Measurements from ENCODE around the gene PRR5. TPM values are rescaled to one million over a fixed set of nuclear protein-coding genes. Genes with fewer than 3 reads are reported as not detected.

Gene PRR5
- polyA plus RNA-seq, 1 of the 3 experiments (the other 2 are of a cell fraction), result 1.3 TPM

GRCh38 chr22:44764373-44764772 is 62.4 kb downstream of the PRR5 start:
- no peaks in the 10 kb centered on the region; a peak in 1 of 4 replicates for H3K4me1 ChIP-seq (ENCODE audit: control insufficient read depth in 1 of 2, insufficient read depth in 2 of 2, low read depth in 1 of 2, low read length in 1 of 2)
- H3K27me3 ChIP-seq (ENCODE audit: insufficient read depth), result no peaks in the 10 kb centered on the region
- H3K9ac ChIP-seq, result no peak overlapping the region
- no peaks in the 10 kb centered on the region for H3F3A ChIP-seq (replicated peaks; ENCODE audit: insufficient read depth)
- no peak for DNase-seq
- ChIA-PET CTCF (interaction anchor here (1.3 to 1.5 kb wide), 2 partner anchors 26 to 331 kb away, joined by 4 read pairs; no protein-coding TSS in a partner anchor), POLR2A (no interaction called here)
- H3K9me3 ChIP-seq, result no peaks in the 10 kb centered on the region
- H4K20me1 ChIP-seq (ENCODE audit: insufficient read depth), result no peaks in the 10 kb centered on the region
- no peaks in the 10 kb centered on the region for H3K9me2 ChIP-seq
- no peak overlapping the region for H3K4me3 ChIP-seq (ENCODE audit: low read depth in 2 of 2, low read length in 1 of 2)
- H3K4me2 ChIP-seq, result no peak overlapping the region
- TF ChIP-seq FOXJ3 (CRISPR knock-in tag; IDR thresholded peaks at IDR 0.05) (no peak), TAF1 (IDR thresholded peaks at IDR 0.05; ENCODE audit: borderline replicate concordance, low read depth, low read length) (no peak), TEAD4 (IDR thresholded peaks at IDR 0.05; ENCODE audit: borderline replicate concordance, insufficient read depth) (no peak)
- WGBS (ENCODE audit: low lambda C conversion rate), result 76% methylated on average over 15 of the region's 17 CpGs
- no peaks in the 10 kb centered on the region for H3K79me2 ChIP-seq (ENCODE audit: insufficient read depth)
- no peak overlapping the region for H3K27ac ChIP-seq (ENCODE audit: low read depth in 2 of 2, low read length in 1 of 2)
- H3K36me3 ChIP-seq (replicated peaks in 1 of 2; ENCODE audit: control insufficient read depth in 1 of 2, insufficient read depth in 2 of 2, low read length in 1 of 2), result no peaks in the 10 kb centered on the region
- no peak overlapping the region for H2AFZ ChIP-seq (ENCODE audit: low read depth)

GRCh38 chr22:44764974-44765373 is 63.0 kb downstream of the PRR5 start:
- H3K36me3 ChIP-seq (replicated peaks in 1 of 2; ENCODE audit: control insufficient read depth in 1 of 2, insufficient read depth in 2 of 2, low read length in 1 of 2), result no peaks in the 10 kb centered on the region
- no peaks in the 10 kb centered on the region for H3K27me3 ChIP-seq (ENCODE audit: insufficient read depth)
- ChIA-PET POLR2A (no interaction called here), CTCF (interaction anchor here (0.8 to 1.5 kb wide), 3 partner anchors 25 to 330 kb away, joined by 3 to 4 read pairs (median 4); no protein-coding TSS in a partner anchor)
- no peaks in the 10 kb centered on the region for H3K9me3 ChIP-seq
- no peak overlapping the region for H3K27ac ChIP-seq (ENCODE audit: low read depth in 2 of 2, low read length in 1 of 2)
- no peak overlapping the region for H3K4me3 ChIP-seq (ENCODE audit: low read depth in 2 of 2, low read length in 1 of 2)
- H3K79me2 ChIP-seq (ENCODE audit: insufficient read depth), result no peaks in the 10 kb centered on the region
- H3K4me2 ChIP-seq, result no peak overlapping the region
- H3K4me1 ChIP-seq (ENCODE audit: control insufficient read depth in 1 of 2, insufficient read depth in 2 of 2, low read depth in 1 of 2, low read length in 1 of 2), result no peaks in the 10 kb centered on the region; a peak in 1 of 4 replicates
- no peaks in the 10 kb centered on the region for H4K20me1 ChIP-seq (ENCODE audit: insufficient read depth)
- H3K9me2 ChIP-seq, result no peaks in the 10 kb centered on the region
- 63% methylated on average over 4 of the region's 4 CpGs for WGBS (ENCODE audit: low lambda C conversion rate)
- TF ChIP-seq TEAD4 (IDR thresholded peaks at IDR 0.05; ENCODE audit: borderline replicate concordance, insufficient read depth) (no peak), ELF1 (IDR thresholded peaks at IDR 0.05) (no peak), EZH2phosphoT487 (IDR thresholded peaks at IDR 0.05; ENCODE audit: borderline replicate concordance, low read depth) (no peak), NFIC (IDR thresholded peaks at IDR 0.05; ENCODE audit: borderline replicate concordance) (no peak), MEF2A (IDR thresholded peaks at IDR 0.05; ENCODE audit: borderline replicate concordance, low read depth) (no peak), FOXM1 (IDR thresholded peaks at IDR 0.05; ENCODE audit: low read depth) (no peak), USF1 (IDR thresholded peaks at IDR 0.05; ENCODE audit: borderline replicate concordance, low read depth) (no peak), TCF12 (IDR thresholded peaks at IDR 0.05) (no peak), RXRA (IDR thresholded peaks at IDR 0.05; ENCODE audit: borderline replicate concordance, low read depth) (no peak), USF2 (IDR thresholded peaks at IDR 0.05; ENCODE audit: borderline replicate concordance, low read depth, low read length) (no peak), MXI1 (IDR thresholded peaks at IDR 0.05; ENCODE audit: low read depth, low read length) (no peak), GATA2 (CRISPR knock-in tag; IDR thresholded peaks at IDR 0.05) (no peak), RAD21 (IDR thresholded peaks at IDR 0.05; ENCODE audit: low read length) (no peak), FOXJ3 (CRISPR knock-in tag; IDR thresholded peaks at IDR 0.05) (no peak), RCOR1 (IDR thresholded peaks at IDR 0.05; ENCODE audit: low read length) (no peak), CHD2 (IDR thresholded peaks at IDR 0.05; ENCODE audit: low read length, partially characterized antibody) (no peak), TAF1 (IDR thresholded peaks at IDR 0.05; ENCODE audit: borderline replicate concordance, low read depth, low read length) (no peak)
- TF ChIP-seq, protein P1, sequence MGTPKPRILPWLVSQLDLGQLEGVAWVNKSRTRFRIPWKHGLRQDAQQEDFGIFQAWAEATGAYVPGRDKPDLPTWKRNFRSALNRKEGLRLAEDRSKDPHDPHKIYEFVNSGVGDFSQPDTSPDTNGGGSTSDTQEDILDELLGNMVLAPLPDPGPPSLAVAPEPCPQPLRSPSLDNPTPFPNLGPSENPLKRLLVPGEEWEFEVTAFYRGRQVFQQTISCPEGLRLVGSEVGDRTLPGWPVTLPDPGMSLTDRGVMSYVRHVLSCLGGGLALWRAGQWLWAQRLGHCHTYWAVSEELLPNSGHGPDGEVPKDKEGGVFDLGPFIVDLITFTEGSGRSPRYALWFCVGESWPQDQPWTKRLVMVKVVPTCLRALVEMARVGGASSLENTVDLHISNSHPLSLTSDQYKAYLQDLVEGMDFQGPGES (IDR thresholded peaks at IDR 0.05; ENCODE audit: low read depth, low read length), result no peak
- TF ChIP-seq, protein P2, sequence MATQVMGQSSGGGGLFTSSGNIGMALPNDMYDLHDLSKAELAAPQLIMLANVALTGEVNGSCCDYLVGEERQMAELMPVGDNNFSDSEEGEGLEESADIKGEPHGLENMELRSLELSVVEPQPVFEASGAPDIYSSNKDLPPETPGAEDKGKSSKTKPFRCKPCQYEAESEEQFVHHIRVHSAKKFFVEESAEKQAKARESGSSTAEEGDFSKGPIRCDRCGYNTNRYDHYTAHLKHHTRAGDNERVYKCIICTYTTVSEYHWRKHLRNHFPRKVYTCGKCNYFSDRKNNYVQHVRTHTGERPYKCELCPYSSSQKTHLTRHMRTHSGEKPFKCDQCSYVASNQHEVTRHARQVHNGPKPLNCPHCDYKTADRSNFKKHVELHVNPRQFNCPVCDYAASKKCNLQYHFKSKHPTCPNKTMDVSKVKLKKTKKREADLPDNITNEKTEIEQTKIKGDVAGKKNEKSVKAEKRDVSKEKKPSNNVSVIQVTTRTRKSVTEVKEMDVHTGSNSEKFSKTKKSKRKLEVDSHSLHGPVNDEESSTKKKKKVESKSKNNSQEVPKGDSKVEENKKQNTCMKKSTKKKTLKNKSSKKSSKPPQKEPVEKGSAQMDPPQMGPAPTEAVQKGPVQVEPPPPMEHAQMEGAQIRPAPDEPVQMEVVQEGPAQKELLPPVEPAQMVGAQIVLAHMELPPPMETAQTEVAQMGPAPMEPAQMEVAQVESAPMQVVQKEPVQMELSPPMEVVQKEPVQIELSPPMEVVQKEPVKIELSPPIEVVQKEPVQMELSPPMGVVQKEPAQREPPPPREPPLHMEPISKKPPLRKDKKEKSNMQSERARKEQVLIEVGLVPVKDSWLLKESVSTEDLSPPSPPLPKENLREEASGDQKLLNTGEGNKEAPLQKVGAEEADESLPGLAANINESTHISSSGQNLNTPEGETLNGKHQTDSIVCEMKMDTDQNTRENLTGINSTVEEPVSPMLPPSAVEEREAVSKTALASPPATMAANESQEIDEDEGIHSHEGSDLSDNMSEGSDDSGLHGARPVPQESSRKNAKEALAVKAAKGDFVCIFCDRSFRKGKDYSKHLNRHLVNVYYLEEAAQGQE (IDR thresholded peaks at IDR 0.05; ENCODE audit: low read depth, low read length), result no peak
- TF ChIP-seq, protein P3, sequence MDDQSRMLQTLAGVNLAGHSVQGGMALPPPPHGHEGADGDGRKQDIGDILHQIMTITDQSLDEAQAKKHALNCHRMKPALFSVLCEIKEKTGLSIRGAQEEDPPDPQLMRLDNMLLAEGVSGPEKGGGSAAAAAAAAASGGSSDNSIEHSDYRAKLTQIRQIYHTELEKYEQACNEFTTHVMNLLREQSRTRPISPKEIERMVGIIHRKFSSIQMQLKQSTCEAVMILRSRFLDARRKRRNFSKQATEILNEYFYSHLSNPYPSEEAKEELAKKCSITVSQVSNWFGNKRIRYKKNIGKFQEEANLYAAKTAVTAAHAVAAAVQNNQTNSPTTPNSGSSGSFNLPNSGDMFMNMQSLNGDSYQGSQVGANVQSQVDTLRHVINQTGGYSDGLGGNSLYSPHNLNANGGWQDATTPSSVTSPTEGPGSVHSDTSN (IDR thresholded peaks at IDR 0.05), result no peak
- H3F3A ChIP-seq (replicated peaks; ENCODE audit: insufficient read depth), result no peaks in the 10 kb centered on the region
- no peak overlapping the region for H2AFZ ChIP-seq (ENCODE audit: low read depth)
- no peak for DNase-seq
- no peak overlapping the region for H3K9ac ChIP-seq
